ENCODE measurements around the gene TRPM3. TPM values are rescaled to one million over a fixed set of nuclear protein-coding genes. Genes with fewer than 3 reads are reported as not detected.

The TRPM3 gene
- total and polyA plus RNA-seq, 4 donors, result 0.07 to 0.89 (median 0.67) TPM

GRCh38 chr9:70529833-70530232 is 591.6 kb downstream of the TRPM3 start:
- Histone ChIP-seq H3K4me1 (ENCODE audit: control insufficient read depth in 4 of 4, insufficient read depth in 4 of 4, low read length in 3 of 4) (no peaks in the 10 kb centered on the region), H3K9ac (ENCODE audit: low read depth in 1 of 2, low read length in 2 of 2) (no peak overlapping the region), H3K27ac (ENCODE audit: low read depth in 1 of 2, low read length in 2 of 2) (no peak overlapping the region), H3K9me3 (ENCODE audit: control insufficient read depth in 4 of 4, low read length in 3 of 4) (peaks cover 0 to 2% (median 0%) of the 10 kb centered on the region in 4 donors), H3K36me3 (ENCODE audit: control insufficient read depth in 4 of 4, insufficient read depth in 3 of 4, low read depth in 1 of 4, low read length in 3 of 4) (no peaks in the 10 kb centered on the region), H3K27me3 (ENCODE audit: control insufficient read depth in 4 of 4, insufficient read depth in 4 of 4, low read length in 3 of 4) (no peaks in the 10 kb centered on the region), H3K4me3 (ENCODE audit: low read depth in 1 of 3, low read length in 3 of 3) (no peak overlapping the region)
- DNase-seq (ENCODE audit: low spot score), result no peak
- WGBS, result 94% methylated on average over 7 of the region's 7 CpGs
- TF ChIP-seq, protein P1, sequence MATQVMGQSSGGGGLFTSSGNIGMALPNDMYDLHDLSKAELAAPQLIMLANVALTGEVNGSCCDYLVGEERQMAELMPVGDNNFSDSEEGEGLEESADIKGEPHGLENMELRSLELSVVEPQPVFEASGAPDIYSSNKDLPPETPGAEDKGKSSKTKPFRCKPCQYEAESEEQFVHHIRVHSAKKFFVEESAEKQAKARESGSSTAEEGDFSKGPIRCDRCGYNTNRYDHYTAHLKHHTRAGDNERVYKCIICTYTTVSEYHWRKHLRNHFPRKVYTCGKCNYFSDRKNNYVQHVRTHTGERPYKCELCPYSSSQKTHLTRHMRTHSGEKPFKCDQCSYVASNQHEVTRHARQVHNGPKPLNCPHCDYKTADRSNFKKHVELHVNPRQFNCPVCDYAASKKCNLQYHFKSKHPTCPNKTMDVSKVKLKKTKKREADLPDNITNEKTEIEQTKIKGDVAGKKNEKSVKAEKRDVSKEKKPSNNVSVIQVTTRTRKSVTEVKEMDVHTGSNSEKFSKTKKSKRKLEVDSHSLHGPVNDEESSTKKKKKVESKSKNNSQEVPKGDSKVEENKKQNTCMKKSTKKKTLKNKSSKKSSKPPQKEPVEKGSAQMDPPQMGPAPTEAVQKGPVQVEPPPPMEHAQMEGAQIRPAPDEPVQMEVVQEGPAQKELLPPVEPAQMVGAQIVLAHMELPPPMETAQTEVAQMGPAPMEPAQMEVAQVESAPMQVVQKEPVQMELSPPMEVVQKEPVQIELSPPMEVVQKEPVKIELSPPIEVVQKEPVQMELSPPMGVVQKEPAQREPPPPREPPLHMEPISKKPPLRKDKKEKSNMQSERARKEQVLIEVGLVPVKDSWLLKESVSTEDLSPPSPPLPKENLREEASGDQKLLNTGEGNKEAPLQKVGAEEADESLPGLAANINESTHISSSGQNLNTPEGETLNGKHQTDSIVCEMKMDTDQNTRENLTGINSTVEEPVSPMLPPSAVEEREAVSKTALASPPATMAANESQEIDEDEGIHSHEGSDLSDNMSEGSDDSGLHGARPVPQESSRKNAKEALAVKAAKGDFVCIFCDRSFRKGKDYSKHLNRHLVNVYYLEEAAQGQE (IDR thresholded peaks at IDR 0.05), result no peak
- TF ChIP-seq ZBTB33 (IDR thresholded peaks at IDR 0.05) (no peak), HNF4G (IDR thresholded peaks at IDR 0.05) (no peak), FOXA1 (IDR thresholded peaks at IDR 0.05) (no peak), MAX (IDR thresholded peaks at IDR 0.05) (no peak), RXRA (IDR thresholded peaks at IDR 0.05) (no peak), NR2F2 (IDR thresholded peaks at IDR 0.05) (no peak), GABPA (IDR thresholded peaks at IDR 0.05 in 1 of 2, conservative IDR thresholded peaks at IDR 0.05 in 1 of 2) (no peak), RAD21 (IDR thresholded peaks at IDR 0.05) (no peak), YY1 (IDR thresholded peaks at IDR 0.05) (no peak), EGR1 (IDR thresholded peaks at IDR 0.05; ENCODE audit: low read depth in 2 of 2) (no peak), FOXA2 (IDR thresholded peaks at IDR 0.05) (no peak), TAF1 (conservative IDR thresholded peaks at IDR 0.05) (no peak), JUND (IDR thresholded peaks at IDR 0.05) (no peak), HNF4A (conservative IDR thresholded peaks at IDR 0.05) (no peak)
- TF ChIP-seq, protein P2, sequence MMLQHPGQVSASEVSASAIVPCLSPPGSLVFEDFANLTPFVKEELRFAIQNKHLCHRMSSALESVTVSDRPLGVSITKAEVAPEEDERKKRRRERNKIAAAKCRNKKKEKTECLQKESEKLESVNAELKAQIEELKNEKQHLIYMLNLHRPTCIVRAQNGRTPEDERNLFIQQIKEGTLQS (IDR thresholded peaks at IDR 0.05), result no peak
- TF ChIP-seq, protein P3, sequence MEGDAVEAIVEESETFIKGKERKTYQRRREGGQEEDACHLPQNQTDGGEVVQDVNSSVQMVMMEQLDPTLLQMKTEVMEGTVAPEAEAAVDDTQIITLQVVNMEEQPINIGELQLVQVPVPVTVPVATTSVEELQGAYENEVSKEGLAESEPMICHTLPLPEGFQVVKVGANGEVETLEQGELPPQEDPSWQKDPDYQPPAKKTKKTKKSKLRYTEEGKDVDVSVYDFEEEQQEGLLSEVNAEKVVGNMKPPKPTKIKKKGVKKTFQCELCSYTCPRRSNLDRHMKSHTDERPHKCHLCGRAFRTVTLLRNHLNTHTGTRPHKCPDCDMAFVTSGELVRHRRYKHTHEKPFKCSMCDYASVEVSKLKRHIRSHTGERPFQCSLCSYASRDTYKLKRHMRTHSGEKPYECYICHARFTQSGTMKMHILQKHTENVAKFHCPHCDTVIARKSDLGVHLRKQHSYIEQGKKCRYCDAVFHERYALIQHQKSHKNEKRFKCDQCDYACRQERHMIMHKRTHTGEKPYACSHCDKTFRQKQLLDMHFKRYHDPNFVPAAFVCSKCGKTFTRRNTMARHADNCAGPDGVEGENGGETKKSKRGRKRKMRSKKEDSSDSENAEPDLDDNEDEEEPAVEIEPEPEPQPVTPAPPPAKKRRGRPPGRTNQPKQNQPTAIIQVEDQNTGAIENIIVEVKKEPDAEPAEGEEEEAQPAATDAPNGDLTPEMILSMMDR (IDR thresholded peaks at IDR 0.05; ENCODE audit: low read depth, low read length, missing input control), result no peak

All from liver (tissue), 9 donors.